Body of pancreas (tissue), 4 donors: Measurements from ENCODE around the gene KANK3.
"Not testable (repeated sequence)": the region's sequence is repeated elsewhere in the genome, so short reads cannot be mapped to it uniquely, and the experiment has no call there.

Experiments used
- POLR2A ChIP-seq, 3 donors: fragments of 450-650 bp; IDR thresholded peaks; one replicate each; pipeline ENCODE4 v1.6.1; 2016; ENCODE audit warnings: antibody characterized with exemption in 3 of 3, mild to moderate bottlenecking in 2 of 3
- TF ChIP-seq, protein P1 (sequence below), 7 experiments: fragments of 450-650 bp in 4 of 7; fragments of 200-600 bp in 3 of 7; sonication (generic) in 3 of 7; IDR thresholded peaks; one replicate each; pipeline ENCODE4 v1.5.1; 2016 to 2019; ENCODE audit warnings: antibody characterized with exemption in 7 of 7

DNA sequence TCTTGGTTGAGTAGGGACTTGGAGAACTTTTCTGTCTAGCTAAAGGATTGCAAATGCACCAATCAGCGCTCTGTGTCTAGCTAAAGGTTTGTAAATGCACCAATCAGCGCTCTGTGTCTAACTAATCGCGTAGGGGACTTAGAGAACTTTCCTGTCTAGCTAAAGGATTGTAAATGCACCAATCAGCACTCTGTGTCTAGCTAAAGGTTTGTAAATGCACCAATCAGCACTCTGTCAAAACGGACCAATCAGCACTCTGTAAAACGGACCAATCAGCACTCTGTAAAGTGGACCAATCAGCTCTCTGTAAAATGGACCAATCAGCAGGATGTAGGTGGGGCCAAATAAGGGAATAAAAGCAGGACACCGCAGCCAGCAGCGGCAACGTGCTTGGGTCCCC is 43.4 kb upstream of the KANK3 start:
- TF ChIP-seq, protein P1, sequence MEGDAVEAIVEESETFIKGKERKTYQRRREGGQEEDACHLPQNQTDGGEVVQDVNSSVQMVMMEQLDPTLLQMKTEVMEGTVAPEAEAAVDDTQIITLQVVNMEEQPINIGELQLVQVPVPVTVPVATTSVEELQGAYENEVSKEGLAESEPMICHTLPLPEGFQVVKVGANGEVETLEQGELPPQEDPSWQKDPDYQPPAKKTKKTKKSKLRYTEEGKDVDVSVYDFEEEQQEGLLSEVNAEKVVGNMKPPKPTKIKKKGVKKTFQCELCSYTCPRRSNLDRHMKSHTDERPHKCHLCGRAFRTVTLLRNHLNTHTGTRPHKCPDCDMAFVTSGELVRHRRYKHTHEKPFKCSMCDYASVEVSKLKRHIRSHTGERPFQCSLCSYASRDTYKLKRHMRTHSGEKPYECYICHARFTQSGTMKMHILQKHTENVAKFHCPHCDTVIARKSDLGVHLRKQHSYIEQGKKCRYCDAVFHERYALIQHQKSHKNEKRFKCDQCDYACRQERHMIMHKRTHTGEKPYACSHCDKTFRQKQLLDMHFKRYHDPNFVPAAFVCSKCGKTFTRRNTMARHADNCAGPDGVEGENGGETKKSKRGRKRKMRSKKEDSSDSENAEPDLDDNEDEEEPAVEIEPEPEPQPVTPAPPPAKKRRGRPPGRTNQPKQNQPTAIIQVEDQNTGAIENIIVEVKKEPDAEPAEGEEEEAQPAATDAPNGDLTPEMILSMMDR (IDR thresholded peaks at IDR 0.05): not testable (repeated sequence)
- TF ChIP-seq POLR2A (IDR thresholded peaks at IDR 0.05): not testable (repeated sequence)
